ENCODE data around the gene KRTAP5-6. TPM values are rescaled to one million over a fixed set of nuclear protein-coding genes. Genes with fewer than 3 reads are reported as not detected.
A peak's percentile ranks its signal among the peaks of the same experiment; 100 is the strongest.

Gene KRTAP5-6
- total RNA-seq, 2 donors from 2014 or later = not detected

DNA sequence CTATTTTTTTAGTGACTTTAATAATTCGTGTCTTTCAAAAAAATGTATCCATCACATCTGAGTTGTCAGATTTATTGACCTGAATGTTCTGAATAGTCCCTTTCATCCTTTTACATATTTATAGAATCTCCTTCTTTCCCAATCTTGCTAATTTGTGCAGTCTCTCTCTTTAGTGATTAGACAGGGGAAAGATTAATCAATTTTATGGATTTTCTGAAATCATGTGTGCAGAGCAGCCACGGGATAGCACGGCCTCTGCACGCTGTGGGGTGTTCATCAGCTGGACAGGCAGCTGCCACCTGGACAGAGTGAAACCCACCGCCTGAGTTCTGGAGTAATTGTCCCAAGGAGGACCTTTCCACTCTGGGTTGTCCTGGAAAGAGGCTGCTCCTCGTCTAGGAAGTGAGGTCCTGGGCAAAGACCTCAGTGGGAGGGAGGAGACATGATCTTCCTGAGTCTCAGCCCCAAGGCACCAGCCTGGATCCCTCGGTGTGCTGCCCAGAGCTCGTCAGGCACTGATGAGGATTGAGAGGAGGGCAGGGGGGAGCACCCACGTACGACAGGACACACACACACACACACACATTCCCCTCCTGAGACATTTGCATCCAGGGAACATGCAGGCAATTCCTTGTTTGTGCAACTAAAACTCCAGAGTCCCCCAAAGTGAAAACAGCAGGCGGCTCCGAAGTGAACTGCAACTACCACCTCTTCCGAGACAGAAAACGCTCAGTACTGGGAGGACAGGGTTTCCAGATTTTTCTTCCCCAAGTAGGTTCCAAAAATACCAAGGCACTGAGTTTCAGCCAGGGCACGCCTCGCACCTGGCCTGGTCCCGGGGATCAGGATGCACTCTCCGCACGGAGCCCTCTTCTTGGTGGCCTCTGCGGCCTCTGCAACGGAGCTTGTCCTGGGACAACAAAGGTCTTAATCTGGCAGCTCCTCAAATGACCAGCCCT is 22.5 kb upstream of the KRTAP5-6 start:
- WGBS, 2 donors = 39 to 46% methylated on average over 18 to 21 of the region's 21 CpGs

GRCh38 chr11:1675536-1676228 is 21.3 kb upstream of the KRTAP5-6 start:
- intact Hi-C loops (cut with DNase I) = no loop called here
- DNase-seq (no peak), ATAC-seq (no peak)
- no peaks in the 10 kb centered on the region for H3K9me3 ChIP-seq
- H3K4me1 ChIP-seq = peaks cover 6% of the 10 kb centered on the region
- 46 to 47% methylated on average over 11 of the region's 11 CpGs for WGBS, 2 donors
- TF ChIP-seq, protein P1, sequence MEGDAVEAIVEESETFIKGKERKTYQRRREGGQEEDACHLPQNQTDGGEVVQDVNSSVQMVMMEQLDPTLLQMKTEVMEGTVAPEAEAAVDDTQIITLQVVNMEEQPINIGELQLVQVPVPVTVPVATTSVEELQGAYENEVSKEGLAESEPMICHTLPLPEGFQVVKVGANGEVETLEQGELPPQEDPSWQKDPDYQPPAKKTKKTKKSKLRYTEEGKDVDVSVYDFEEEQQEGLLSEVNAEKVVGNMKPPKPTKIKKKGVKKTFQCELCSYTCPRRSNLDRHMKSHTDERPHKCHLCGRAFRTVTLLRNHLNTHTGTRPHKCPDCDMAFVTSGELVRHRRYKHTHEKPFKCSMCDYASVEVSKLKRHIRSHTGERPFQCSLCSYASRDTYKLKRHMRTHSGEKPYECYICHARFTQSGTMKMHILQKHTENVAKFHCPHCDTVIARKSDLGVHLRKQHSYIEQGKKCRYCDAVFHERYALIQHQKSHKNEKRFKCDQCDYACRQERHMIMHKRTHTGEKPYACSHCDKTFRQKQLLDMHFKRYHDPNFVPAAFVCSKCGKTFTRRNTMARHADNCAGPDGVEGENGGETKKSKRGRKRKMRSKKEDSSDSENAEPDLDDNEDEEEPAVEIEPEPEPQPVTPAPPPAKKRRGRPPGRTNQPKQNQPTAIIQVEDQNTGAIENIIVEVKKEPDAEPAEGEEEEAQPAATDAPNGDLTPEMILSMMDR (IDR thresholded peaks at IDR 0.05) = no peak
- TF ChIP-seq POLR2A (IDR thresholded peaks at IDR 0.05) = no peak
- H3K4me3 ChIP-seq = no peak overlapping the region
- H3K27ac ChIP-seq = no peak overlapping the region
- H3K27me3 ChIP-seq = no peaks in the 10 kb centered on the region
- no peaks in the 10 kb centered on the region for H3K36me3 ChIP-seq (replicated peaks in 1 of 2; ENCODE audit: insufficient read depth in 1 of 2, low read depth in 2 of 2)

More for the DNA sequence above, 22.5 kb upstream of the KRTAP5-6 start:
- H3K9me3 ChIP-seq = no peaks in the 10 kb centered on the region
- TF ChIP-seq, protein P1 (IDR thresholded peaks at IDR 0.05) = no peak
- TF ChIP-seq POLR2A (IDR thresholded peaks at IDR 0.05) = no peak
- ATAC-seq (no peak), DNase-seq (no peak)
- intact Hi-C loops (cut with DNase I) = no loop called here
- H3K27ac ChIP-seq = peak overlapping the region in 1 of 4 donors; percentile 30
- peaks cover 6% of the 10 kb centered on the region for H3K4me1 ChIP-seq
- H3K4me3 ChIP-seq = no peak overlapping the region
- H3K27me3 ChIP-seq = no peaks in the 10 kb centered on the region
- no peaks in the 10 kb centered on the region for H3K36me3 ChIP-seq (replicated peaks in 1 of 2; ENCODE audit: insufficient read depth in 1 of 2, low read depth in 2 of 2)

DNA sequence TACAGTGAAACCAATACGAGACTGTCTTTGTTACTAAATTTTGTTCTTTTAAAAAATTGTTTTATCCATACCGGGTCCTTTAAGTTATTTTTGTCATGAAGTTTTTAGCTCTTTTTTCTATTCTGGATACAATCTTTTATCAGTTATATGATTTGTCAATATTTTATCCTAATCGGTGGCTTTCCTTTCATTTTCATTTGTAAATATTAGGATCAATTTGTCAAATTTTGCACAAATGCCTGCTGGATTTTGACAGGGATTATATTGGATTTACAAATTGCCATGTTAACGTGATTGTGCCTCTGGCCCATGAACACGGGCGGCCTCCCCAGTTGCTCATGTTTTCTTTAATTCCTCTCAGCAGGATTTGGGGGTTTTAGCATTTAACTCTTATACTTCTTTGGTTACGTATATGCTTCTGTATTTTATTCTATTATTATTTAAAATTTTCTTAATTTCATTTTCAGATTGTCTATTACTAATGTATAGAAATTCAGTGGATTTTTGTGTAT is 20.7 kb upstream of the KRTAP5-6 start:
- Histone ChIP-seq H3K4me3 (no peak overlapping the region), H3K27me3 (no peaks in the 10 kb centered on the region), H3K27ac (no peak overlapping the region), H3K36me3 (replicated peaks in 1 of 2; ENCODE audit: insufficient read depth in 1 of 2, low read depth in 2 of 2) (no peaks in the 10 kb centered on the region), H3K4me1 (peaks cover 6% of the 10 kb centered on the region), H3K9me3 (no peaks in the 10 kb centered on the region)
- intact Hi-C loops (cut with DNase I) = no loop called here
- no peak for TF ChIP-seq POLR2A (IDR thresholded peaks at IDR 0.05)
- TF ChIP-seq, protein P1 (IDR thresholded peaks at IDR 0.05) = no peak
- ATAC-seq (no peak), DNase-seq (no peak)
- WGBS, 2 donors = 43 to 51% methylated on average over 7 of the region's 7 CpGs

DNA sequence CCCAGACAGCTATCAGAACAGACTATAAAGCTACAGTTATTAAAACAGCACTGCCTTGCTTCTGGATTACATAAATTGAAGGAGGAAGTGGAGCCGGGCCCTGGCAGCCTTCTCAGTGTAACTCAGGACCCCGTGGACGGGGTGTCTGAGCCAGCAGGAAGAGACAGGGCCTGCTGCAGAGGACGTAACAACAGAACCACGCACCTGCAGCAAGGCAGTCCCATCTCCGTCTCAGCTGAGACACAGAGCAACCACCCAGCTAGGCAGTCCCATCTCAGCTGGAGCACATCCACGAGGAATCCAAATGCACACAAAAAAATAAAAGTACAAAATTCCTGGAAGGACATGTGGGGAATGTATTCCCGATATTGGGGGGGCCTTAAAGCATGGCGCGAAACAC is 17.1 kb upstream of the KRTAP5-6 start:
- Histone ChIP-seq H3K27ac (no peak overlapping the region), H3K4me3 (no peak overlapping the region), H3K27me3 (no peaks in the 10 kb centered on the region), H3K9me3 (no peaks in the 10 kb centered on the region), H3K36me3 (replicated peaks in 1 of 2; ENCODE audit: insufficient read depth in 1 of 2, low read depth in 2 of 2) (no peaks in the 10 kb centered on the region), H3K4me1 (no peaks in the 10 kb centered on the region)
- intact Hi-C loops (cut with DNase I) = no loop called here
- WGBS, 2 donors = 75 to 79% methylated on average over 10 of the region's 10 CpGs
- TF ChIP-seq POLR2A (IDR thresholded peaks at IDR 0.05) = no peak
- TF ChIP-seq, protein P1 (IDR thresholded peaks at IDR 0.05) = no peak
- no peak for DNase-seq
- ATAC-seq = no peak

Measured in body of pancreas (tissue), 4 donors.